NOMO-1 treated with dmso at 0.1 percent for 144 hours (cell line): ENCODE results near the gene ACAP3.
A peak's percentile ranks its signal among the peaks of the same experiment; 100 is the strongest.
"Not testable (repeated sequence)": the region's sequence is repeated elsewhere in the genome, so short reads cannot be mapped to it uniquely, and the experiment has no call there.

Experiments used
- DNase-seq: peaks from one replicate; lab custom pipeline; 2025; ENCODE audit not compliant: unreplicated experiment; lab: John Stamatoyannopoulos, UW

ACAP3 gene

GRCh38 chr1:1330366-1331067, 22.8 kb upstream of the ACAP3 start:
- no peak for DNase-seq

GRCh38 chr1:1329304-1330210, 21.8 kb upstream of the ACAP3 start:
- DNase-seq: no peak

GRCh38 chr1:1328254-1328653, 20.5 kb upstream of the ACAP3 start:
- DNase-seq: no peak

GRCh38 chr1:1327291-1327690, 19.6 kb upstream of the ACAP3 start:
- DNase-seq: no peak

GRCh38 chr1:1326075-1326605, 18.4 kb upstream of the ACAP3 start:
- no peak for DNase-seq

- no peak for DNase-seq
Measured at GRCh38 chr1:1325288-1326074, 17.8 kb upstream of the ACAP3 start.

GRCh38 chr1:1324524-1325287, 17.0 kb upstream of the ACAP3 start, which contains the start of the genes CPTP and INTS11:
TSS of gene CPTP (plus strand) at chr1:1324802. CDS start at chr1:1326911, 2,109 bp downstream.
TSS of gene INTS11 (minus strand) at chr1:1324660. CDS start at chr1:1324608, 52 bp downstream.
- peak; percentile 85 for DNase-seq

GRCh38 chr1:1324084-1324523, 16.4 kb upstream of the ACAP3 start:
- DNase-seq: no peak

- no peak for DNase-seq
Measured at GRCh38 chr1:1322952-1323351, 15.2 kb upstream of the ACAP3 start.

GRCh38 chr1:1322418-1322817, 14.7 kb upstream of the ACAP3 start:
- no peak for DNase-seq

- DNase-seq: no peak
Measured at GRCh38 chr1:1321477-1321876, 13.7 kb upstream of the ACAP3 start.

- no peak for DNase-seq
Measured at GRCh38 chr1:1320666-1321448, 13.1 kb upstream of the ACAP3 start.

GRCh38 chr1:1319646-1319941, 11.9 kb upstream of the ACAP3 start:
- DNase-seq: no peak

- no peak for DNase-seq
Measured at GRCh38 chr1:1318777-1319645, 11.3 kb upstream of the ACAP3 start.

- DNase-seq: no peak
Measured at GRCh38 chr1:1318131-1318652, 10.5 kb upstream of the ACAP3 start.

GRCh38 chr1:1317420-1317819, 9.7 kb upstream of the ACAP3 start:
- no peak for DNase-seq

- not testable (repeated sequence) for DNase-seq
Measured at GRCh38 chr1:1316199-1316598, 8.5 kb upstream of the ACAP3 start.

GRCh38 chr1:1315435-1315954, 7.8 kb upstream of the ACAP3 start:
- DNase-seq: no peak
